GM23248 (cell line): ENCODE results near the gene TTLL5. TPM values are rescaled to one million over a fixed set of nuclear protein-coding genes. Genes with fewer than 3 reads are reported as not detected.
A peak's percentile ranks its signal among the peaks of the same experiment; 100 is the strongest.

Experiments
- DNase-seq: peaks from one replicate; pipeline ENCODE4 v3.0.0-alpha.2; 2015
- H2AFZ ChIP-seq: fragments of 200-600 bp; sonication (generic); 2 replicates; pipeline ENCODE4 v1.6.1; 2016; ENCODE audit warnings: antibody characterized with exemption
- H3F3A ChIP-seq: fragments of 200-600 bp; sonication (generic); 2 replicates; pipeline ENCODE4 v1.6.1; 2016; ENCODE audit warnings: mild to moderate bottlenecking, antibody characterized with exemption, mixed run types; ENCODE audit not compliant: insufficient read depth
- H3K27ac ChIP-seq: fragments of 200-600 bp; sonication (generic); 2 replicates; pipeline ENCODE4 v1.5.1; 2016; ENCODE audit warnings: mild to moderate bottlenecking
- H3K27me3 ChIP-seq: fragments of 200-600 bp; sonication (generic); replicated peaks from 2 replicates; pipeline ENCODE4 v1.6.1; 2016; ENCODE audit warnings: mild to moderate bottlenecking; ENCODE audit not compliant: insufficient read depth
- H3K36me3 ChIP-seq: fragments of 200-600 bp; sonication (generic); 2 replicates; pipeline ENCODE4 v1.6.1; 2016; ENCODE audit warnings: low read depth, mild to moderate bottlenecking
- H3K4me1 ChIP-seq: fragments of 200-600 bp; sonication (generic); 2 replicates; pipeline ENCODE4 v1.6.1; 2016; ENCODE audit warnings: mild to moderate bottlenecking; ENCODE audit not compliant: insufficient read depth
- H3K4me2 ChIP-seq: fragments of 200-600 bp; sonication (generic); one replicate; pipeline ENCODE4 v1.6.1; 2016; ENCODE audit warnings: mild to moderate bottlenecking; ENCODE audit not compliant: unreplicated experiment
- H3K4me3 ChIP-seq: fragments of 200-600 bp; sonication (generic); 2 replicates; pipeline ENCODE4 v1.5.1; 2016; ENCODE audit warnings: mild to moderate bottlenecking
- H3K79me2 ChIP-seq: fragments of 200-600 bp; sonication (generic); 2 replicates; pipeline ENCODE4 v1.6.1; 2016; ENCODE audit warnings: mild to moderate bottlenecking; ENCODE audit not compliant: insufficient read depth
- H3K9ac ChIP-seq: fragments of 200-600 bp; sonication (generic); 2 replicates; pipeline ENCODE4 v1.6.1; 2016; ENCODE audit warnings: mild to moderate bottlenecking
- H3K9me2 ChIP-seq: fragments of 200-600 bp; sonication (generic); 2 replicates; pipeline ENCODE4 v1.6.1; 2016; ENCODE audit warnings: mixed run types, mild to moderate bottlenecking, moderate library complexity; ENCODE audit not compliant: insufficient read depth
- H3K9me3 ChIP-seq: fragments of 200-600 bp; sonication (generic); one replicate; pipeline ENCODE4 v1.6.1; 2017; ENCODE audit warnings: low read depth
- H4K20me1 ChIP-seq: fragments of 200-600 bp; sonication (generic); 2 replicates; pipeline ENCODE4 v1.6.0; 2016; ENCODE audit not compliant: insufficient read depth
- EZH2 ChIP-seq: fragments of 200-600 bp; sonication (generic); IDR thresholded peaks from 2 replicates; pipeline ENCODE4 v1.6.1; 2018; ENCODE audit warnings: antibody characterized with exemption, mild to moderate bottlenecking; ENCODE audit not compliant: insufficient read depth, poor library complexity, severe bottlenecking
- EZH2phosphoT487 ChIP-seq: fragments of 200-600 bp; sonication (generic); IDR thresholded peaks from 2 replicates; pipeline ENCODE4 v1.6.1; 2018; ENCODE audit warnings: antibody characterized with exemption, moderate library complexity, mild to moderate bottlenecking, low read depth; ENCODE audit not compliant: insufficient read depth
- WGBS, 2 experiments: methylation state at CpG; one replicate each; pipeline ENCODE4 v1.1.6; 2015 to 2017; ENCODE audit warnings: low lambda C conversion rate in 2 of 2, low coverage in 1 of 2; ENCODE audit errors: missing lambda C conversion rate in 2 of 2; 5-methylcytosine and 5-hydroxymethylcytosine counted together
- in situ Hi-C: fragments of 300-500 bp; cut with MboI; formaldehyde crosslinking; loops from 2 replicates; pipeline ENCODE4 v1.15.0; 2020
- polyA plus RNA-seq: library from polyadenylated mRNA; unstranded; fragments of >200 nt; fragmentation: Nextera tagmentation; extraction: Ambion mirVana; gene quantifications from 2 replicates; pipeline ENCODE4 v1.2.1, GENCODE V29; 2016
- total RNA-seq: library from RNA; depleted of rRNA; stranded (reverse); fragments of >200 nt; shearing (Covaris generic); gene quantifications from 2 replicates; pipeline ENCODE4 v1.2.3, GENCODE V29; 2014

TTLL5 gene
- total and polyA plus RNA-seq, 2 experiments from 2014 or later: 14.6 to 17.8 TPM

- Histone ChIP-seq H3K36me3 (no peaks in the 10 kb centered on the region), H3K79me2 (no peaks in the 10 kb centered on the region), H3K9me3 (no peaks in the 10 kb centered on the region), H2AFZ (no peak overlapping the region), H4K20me1 (no peaks in the 10 kb centered on the region), H3K27ac (no peak overlapping the region), H3K27me3 (no peaks in the 10 kb centered on the region), H3F3A (peaks cover 17% of the 10 kb centered on the region; the same call in 1 of the 2 replicates), H3K4me2 (no peak overlapping the region), H3K9ac (no peak overlapping the region), H3K9me2 (no peaks in the 10 kb centered on the region), H3K4me3 (no peak overlapping the region), H3K4me1 (0 out of 2 replicates have a peak, but pooled peaks cover 3% of the 10 kb centered on the region)
- TF ChIP-seq EZH2phosphoT487 (no peak), EZH2 (no peak)
- in situ Hi-C loops: no loop called here
- peak; percentile 74 for DNase-seq
- WGBS, 2 experiments: 18 to 19% methylated on average over 2 of the region's 2 CpGs
These were observed 133.6 kb downstream of the TTLL5 start for GRCh38 chr14:75794615-75795038.

- Histone ChIP-seq H3K27me3 (no peaks in the 10 kb centered on the region), H3K79me2 (no peaks in the 10 kb centered on the region), H2AFZ (no peak overlapping the region), H3K4me2 (no peak overlapping the region), H3K4me1 (no peaks in the 10 kb centered on the region), H3K27ac (no peak overlapping the region), H3K36me3 (no peaks in the 10 kb centered on the region), H4K20me1 (no peaks in the 10 kb centered on the region), H3K9ac (no peak overlapping the region), H3K4me3 (no peak overlapping the region), H3F3A (no peaks in the 10 kb centered on the region), H3K9me3 (no peaks in the 10 kb centered on the region), H3K9me2 (no peaks in the 10 kb centered on the region)
- DNase-seq: no peak
- TF ChIP-seq EZH2 (no peak), EZH2phosphoT487 (no peak)
- in situ Hi-C loops: no loop called here
- 94 to 100% methylated on average over 5 of the region's 5 CpGs for WGBS, 2 experiments
These were observed 139.7 kb downstream of the TTLL5 start for GRCh38 chr14:75800792-75801191.

GRCh38 chr14:75802486-75802885, 141.4 kb downstream of the TTLL5 start:
- Histone ChIP-seq H3K79me2 (no peaks in the 10 kb centered on the region), H3K9ac (no peak overlapping the region), H3K27ac (no peak overlapping the region), H3K9me2 (no peaks in the 10 kb centered on the region), H3K36me3 (no peaks in the 10 kb centered on the region), H3K27me3 (no peaks in the 10 kb centered on the region), H3K9me3 (no peaks in the 10 kb centered on the region), H3K4me2 (no peak overlapping the region), H3F3A (no peaks in the 10 kb centered on the region), H4K20me1 (no peaks in the 10 kb centered on the region), H2AFZ (no peak overlapping the region), H3K4me1 (no peaks in the 10 kb centered on the region), H3K4me3 (no peak overlapping the region)
- in situ Hi-C loops: no loop called here
- no peak for TF ChIP-seq EZH2
- TF ChIP-seq EZH2phosphoT487: no peak
- 87 to 100% methylated on average over 1 of the region's 1 CpG for WGBS, 2 experiments
- DNase-seq: no peak

GRCh38 chr14:75803765-75804164, 142.7 kb downstream of the TTLL5 start:
- Histone ChIP-seq H4K20me1 (no peaks in the 10 kb centered on the region), H3K4me3 (no peak overlapping the region), H3K9ac (no peak overlapping the region), H3K4me2 (no peak overlapping the region), H2AFZ (no peak overlapping the region), H3F3A (no peaks in the 10 kb centered on the region), H3K4me1 (no peaks in the 10 kb centered on the region), H3K9me2 (no peaks in the 10 kb centered on the region), H3K27me3 (no peaks in the 10 kb centered on the region), H3K79me2 (no peaks in the 10 kb centered on the region), H3K9me3 (no peaks in the 10 kb centered on the region), H3K27ac (no peak overlapping the region), H3K36me3 (no peaks in the 10 kb centered on the region)
- DNase-seq: no peak
- 44% methylated on average over 5 of the region's 5 CpGs for WGBS, 2 experiments
- in situ Hi-C loops: no loop called here
- no peak for TF ChIP-seq EZH2
- no peak for TF ChIP-seq EZH2phosphoT487
